ENCODE results near the gene IFT43. TPM values are rescaled to one million over a fixed set of nuclear protein-coding genes. Genes with fewer than 3 reads are reported as not detected.
A peak's percentile ranks its signal among the peaks of the same experiment; 100 is the strongest.

The IFT43 gene
- total RNA-seq, 4 donors from 2014 or later = 8.7 to 18.1 (median 14.2) TPM

GRCh38 chr14:76080471-76080870, 94.9 kb downstream of the IFT43 start:
- no peaks in the 10 kb centered on the region for H3K9me3 ChIP-seq
- in situ Hi-C loops (cut with MboI; ENCODE audit: low sequenced_read_pairs in 4 of 4) = no loop called here
- intact Hi-C loops (cut with DNase I; ENCODE audit: low total_unique reads) = no loop called here
- TF ChIP-seq CTCF (IDR thresholded peaks at IDR 0.05 in 4 of 5, conservative IDR thresholded peaks at IDR 0.05 in 1 of 5) (no peak), POLR2A (IDR thresholded peaks at IDR 0.05) (no peak)
- no peak for DNase-seq
- peak overlapping the region in 1 of 4 donors; percentile 21 for H3K4me3 ChIP-seq
- H3K4me1 ChIP-seq = peaks cover 22 to 36% of the 10 kb centered on the region in 2 donors
- H3K27ac ChIP-seq = peak overlapping the region; percentile 39 to 72 (median 50)
- H3K27me3 ChIP-seq = no peaks in the 10 kb centered on the region
- peaks cover 0 to 6% of the 10 kb centered on the region in 2 donors for H3K36me3 ChIP-seq
- no peak for ATAC-seq

GRCh38 chr14:76081642-76082041, 96.1 kb downstream of the IFT43 start:
- H3K4me1 ChIP-seq = peaks cover 32 to 48% of the 10 kb centered on the region in 2 donors
- intact Hi-C loops (cut with DNase I; ENCODE audit: low total_unique reads) = no loop called here

GRCh38 chr14:76083796-76084765, 98.5 kb downstream of the IFT43 start:
- Histone ChIP-seq H3K27ac (peak overlapping the region in 2 of 4 donors; percentile 75 to 82), H3K4me1 (peaks cover 50 to 67% of the 10 kb centered on the region in 2 donors), H3K27me3 (no peaks in the 10 kb centered on the region), H3K36me3 (peaks cover 0 to 6% of the 10 kb centered on the region in 2 donors), H3K4me3 (no peak overlapping the region), H3K9me3 (no peaks in the 10 kb centered on the region)
- DNase-seq (no peak), ATAC-seq (no peak)
- in situ Hi-C loops (cut with MboI; ENCODE audit: low sequenced_read_pairs in 4 of 4) = no loop called here
- intact Hi-C loops (cut with DNase I; ENCODE audit: low total_unique reads) = loop anchor here (2.0 kb wide), 1 partner anchor 505 kb away; the partner anchor contains the start of gene FLVCR2
- TF ChIP-seq CTCF (IDR thresholded peaks at IDR 0.05 in 4 of 5, conservative IDR thresholded peaks at IDR 0.05 in 1 of 5) = no peak
- no peak for TF ChIP-seq POLR2A (IDR thresholded peaks at IDR 0.05)

More at GRCh38 chr14:76081642-76082041, 96.1 kb downstream of the IFT43 start:
- Histone ChIP-seq H3K27me3 (no peaks in the 10 kb centered on the region), H3K36me3 (peaks cover 0 to 6% of the 10 kb centered on the region in 2 donors), H3K27ac (no peak overlapping the region), H3K4me3 (no peak overlapping the region), H3K9me3 (no peaks in the 10 kb centered on the region)
- in situ Hi-C loops (cut with MboI; ENCODE audit: low sequenced_read_pairs in 4 of 4) = no loop called here
- no peak for TF ChIP-seq CTCF (IDR thresholded peaks at IDR 0.05 in 4 of 5, conservative IDR thresholded peaks at IDR 0.05 in 1 of 5)
- TF ChIP-seq POLR2A (IDR thresholded peaks at IDR 0.05) = no peak
- DNase-seq (no peak), ATAC-seq (no peak)

- H3K4me3 ChIP-seq = no peak overlapping the region
- DNase-seq = peak; percentile 63 to 64
- intact Hi-C loops (cut with DNase I; ENCODE audit: low total_unique reads) (loop anchor here (2.0 to 5.0 kb wide), 3 partner anchors 153 to 507 kb away; partner anchors contain the start of gene FLVCR2), in situ Hi-C loops (cut with MboI; ENCODE audit: low sequenced_read_pairs in 4 of 4) (no loop called here)
- ATAC-seq = peak; percentile 76 to 91
- H3K27ac ChIP-seq = peak overlapping the region; percentile 57 to 93 (median 76)
- TF ChIP-seq POLR2A (IDR thresholded peaks at IDR 0.05) (no peak), CTCF (IDR thresholded peaks at IDR 0.05 in 4 of 5, conservative IDR thresholded peaks at IDR 0.05 in 1 of 5) (no peak)
- peaks cover 47 to 65% of the 10 kb centered on the region in 2 donors for H3K4me1 ChIP-seq
- H3K9me3 ChIP-seq = no peaks in the 10 kb centered on the region
- no peaks in the 10 kb centered on the region for H3K27me3 ChIP-seq
- H3K36me3 ChIP-seq = peaks cover 0 to 6% of the 10 kb centered on the region in 2 donors
Measured at GRCh38 chr14:76085358-76085757, 99.8 kb downstream of the IFT43 start.

Data from gastrocnemius medialis (tissue), 4 donors.